ENCODE results near the gene CA11.

DNA sequence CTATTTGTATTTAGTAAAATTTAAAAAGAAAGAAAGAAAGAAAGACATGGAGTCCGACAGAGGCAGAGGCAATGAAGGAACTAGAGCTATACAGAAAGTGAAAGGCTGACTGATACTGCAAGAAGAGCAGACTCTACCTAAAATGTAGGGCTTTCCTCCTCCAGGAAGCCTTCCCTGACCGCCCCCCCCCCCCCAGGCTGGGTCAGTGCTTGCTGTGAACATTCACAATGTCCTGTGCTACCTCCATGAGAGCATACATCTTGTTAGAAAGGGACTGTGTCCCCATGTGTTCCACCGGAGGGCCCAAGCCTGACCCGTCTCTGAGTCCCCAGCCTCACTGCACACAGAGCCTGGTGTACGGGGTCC is 5.7 kb upstream of the CA11 start:
- TF ChIP-seq CTCF (IDR thresholded peaks at IDR 0.05; ENCODE audit: low read length) (no peak), EZH2 (IDR thresholded peaks at IDR 0.05; ENCODE audit: borderline replicate concordance, low read length) (no peak)

Data from OCI-LY1 (cell line).